OCI-M1 (cell line): Measurements from ENCODE around the gene TBRG4.

Experiments used
- DNase-seq: peaks from one replicate; lab custom pipeline; 2025; lab: John Stamatoyannopoulos, UW

The TBRG4 gene

GRCh38 chr7:45143616-45144015 lies 32.1 kb upstream of the TBRG4 start:
- no peak for DNase-seq

- DNase-seq, result peak; percentile 7
These were observed 29.3 kb upstream of the TBRG4 start for GRCh38 chr7:45140827-45141226.

- peak; percentile 46 for DNase-seq
These were observed 27.2 kb upstream of the TBRG4 start for GRCh38 chr7:45138433-45139267.

- peak; percentile 80 for DNase-seq
These were observed 24.9 kb upstream of the TBRG4 start for GRCh38 chr7:45136106-45137060.

GRCh38 chr7:45133877-45134276 lies 22.4 kb upstream of the TBRG4 start:
- DNase-seq, result no peak

GRCh38 chr7:45133352-45133751 lies 21.9 kb upstream of the TBRG4 start:
- no peak for DNase-seq

- no peak for DNase-seq
These were observed 21.3 kb upstream of the TBRG4 start for GRCh38 chr7:45132708-45133320.

GRCh38 chr7:45131891-45132290 lies 20.4 kb upstream of the TBRG4 start:
- DNase-seq, result no peak

- no peak for DNase-seq
These were observed 19.4 kb upstream of the TBRG4 start for GRCh38 chr7:45130910-45131309.

GRCh38 chr7:45129906-45130305 lies 18.4 kb upstream of the TBRG4 start:
- DNase-seq, result no peak

- DNase-seq, result no peak
These were observed 17.8 kb upstream of the TBRG4 start for GRCh38 chr7:45129181-45129800.

GRCh38 chr7:45126920-45127319 lies 15.4 kb upstream of the TBRG4 start:
- no peak for DNase-seq

- no peak for DNase-seq
These were observed 14.7 kb upstream of the TBRG4 start for GRCh38 chr7:45126201-45126600.

GRCh38 chr7:45125193-45125904 lies 13.9 kb upstream of the TBRG4 start:
- no peak for DNase-seq

- DNase-seq, result no peak
These were observed 12.6 kb upstream of the TBRG4 start for GRCh38 chr7:45123913-45124710.

- no peak for DNase-seq
These were observed 11.7 kb upstream of the TBRG4 start for GRCh38 chr7:45122975-45123860.

GRCh38 chr7:45119550-45119949 lies 8.1 kb upstream of the TBRG4 start:
- no peak for DNase-seq

GRCh38 chr7:45118889-45119331 lies 7.4 kb upstream of the TBRG4 start:
- DNase-seq, result no peak

GRCh38 chr7:45118292-45118691 lies 6.8 kb upstream of the TBRG4 start:
- no peak for DNase-seq
